Astrocyte (in vitro differentiated cells and primary cell): ENCODE measurements around the gene NCAPD3. TPM values are rescaled to one million over a fixed set of nuclear protein-coding genes. Genes with fewer than 3 reads are reported as not detected.
A peak's percentile ranks its signal among the peaks of the same experiment; 100 is the strongest.

Experiments
- DNase-seq: peaks from one replicate; pipeline ENCODE4 v3.0.0-alpha.2; 2010; ENCODE audit warnings: low read depth
- FAIRE-seq: peaks from 2 replicates; lab custom pipeline; 2011; peaks lifted over from hg19 to GRCh38; lab: Jason Lieb, UNC
- H2AFZ ChIP-seq: 2 replicates; pipeline ENCODE4 v1.6.0; 2012; ENCODE audit warnings: low read depth, low read length, inconsistent platforms
- H3K27ac ChIP-seq: 2 replicates; pipeline ENCODE4 v1.5.1; 2011; ENCODE audit warnings: low read depth, low read length, inconsistent platforms
- H3K27me3 ChIP-seq: 2 replicates; pipeline ENCODE4 v1.6.0; 2011; ENCODE audit warnings: low read length, inconsistent platforms; ENCODE audit not compliant: insufficient read depth
- H3K36me3 ChIP-seq: 2 replicates; pipeline ENCODE4 v1.5.1; 2011; ENCODE audit warnings: low read length, inconsistent platforms; ENCODE audit not compliant: insufficient read depth
- H3K4me1 ChIP-seq: 2 replicates; pipeline ENCODE4 v1.5.1; 2011; ENCODE audit warnings: low read length, inconsistent platforms; ENCODE audit not compliant: insufficient read depth
- H3K4me2 ChIP-seq: 2 replicates; pipeline ENCODE4 v1.6.0; 2012; ENCODE audit warnings: low read length, inconsistent platforms
- H3K4me3 ChIP-seq: 2 replicates; pipeline ENCODE4 v1.5.1; 2011; ENCODE audit warnings: low read depth, mild to moderate bottlenecking, low read length, inconsistent platforms; ENCODE audit not compliant: insufficient read depth
- H3K79me2 ChIP-seq: 2 replicates; pipeline ENCODE4 v1.6.0; 2012; ENCODE audit warnings: mild to moderate bottlenecking, low read length, inconsistent platforms; ENCODE audit not compliant: insufficient read depth
- H3K9ac ChIP-seq: 2 replicates; pipeline ENCODE4 v1.6.0; 2012; ENCODE audit warnings: mild to moderate bottlenecking, low read length, inconsistent platforms
- H3K9me3 ChIP-seq: 2 replicates; pipeline ENCODE4 v1.5.1; 2012; ENCODE audit warnings: low read depth, mild to moderate bottlenecking, low read length, inconsistent platforms; ENCODE audit not compliant: insufficient read depth
- H4K20me1 ChIP-seq: 2 replicates; pipeline ENCODE4 v1.6.0; 2012; ENCODE audit warnings: low read length, inconsistent platforms; ENCODE audit not compliant: insufficient read depth
- H3K27ac Mint-ChIP-seq: one replicate; pipeline ENCODE4 v1.8.0; 2021; ENCODE audit warnings: mild to moderate bottlenecking, mixed read lengths; ENCODE audit not compliant: unreplicated experiment
- H3K27me3 Mint-ChIP-seq: one replicate; pipeline ENCODE4 v1.8.0; 2021; ENCODE audit warnings: low read depth, mixed read lengths; ENCODE audit not compliant: unreplicated experiment
- H3K36me3 Mint-ChIP-seq: one replicate; pipeline ENCODE4 v1.8.0; 2021; ENCODE audit warnings: low read depth, mixed read lengths; ENCODE audit not compliant: unreplicated experiment
- H3K4me1 Mint-ChIP-seq: one replicate; pipeline ENCODE4 v1.8.0; 2021; ENCODE audit warnings: low read depth, mixed read lengths; ENCODE audit not compliant: unreplicated experiment
- H3K4me3 Mint-ChIP-seq: one replicate; pipeline ENCODE4 v1.8.0; 2021; ENCODE audit warnings: mild to moderate bottlenecking, moderate library complexity, mixed read lengths; ENCODE audit not compliant: unreplicated experiment
- H3K9me3 Mint-ChIP-seq: one replicate; pipeline ENCODE4 v1.8.0; 2021; ENCODE audit warnings: mild to moderate bottlenecking, mixed read lengths; ENCODE audit not compliant: unreplicated experiment
- EZH2 ChIP-seq: IDR thresholded peaks from 2 replicates; pipeline ENCODE4 v1.6.1; 2012; ENCODE audit warnings: mild to moderate bottlenecking, low read length, inconsistent platforms; ENCODE audit not compliant: insufficient read depth
- total RNA-seq: library from RNA; stranded (reverse); gene quantifications from 2 replicates; pipeline ENCODE4 v1.2.1, GENCODE V29; 2021
- TF ChIP-seq, protein P1 (sequence below): IDR thresholded peaks from 2 replicates; pipeline ENCODE4 v1.5.1; 2011; ENCODE audit warnings: low read depth, mild to moderate bottlenecking, inconsistent platforms, low read length, moderate library complexity; ENCODE audit not compliant: insufficient read depth

NCAPD3 gene
- total RNA-seq, 1 donor from 2014 or later, result 18.5 TPM

GRCh38 chr11:134261626-134262488, 38.1 kb upstream of the NCAPD3 start:
- peaks cover 15% of the 10 kb centered on the region for H3K36me3 ChIP-seq
- Mint-ChIP-seq H3K9me3 (no peaks in the 10 kb centered on the region), H3K4me3 (no peak overlapping the region), H3K27ac (no peak overlapping the region), H3K27me3 (no peaks in the 10 kb centered on the region), H3K4me1 (peaks cover 6% of the 10 kb centered on the region), H3K36me3 (peaks cover 19% of the 10 kb centered on the region)
- H3K79me2 ChIP-seq, result no peaks in the 10 kb centered on the region
- no peak overlapping the region for H2AFZ ChIP-seq
- H3K9me3 ChIP-seq, result no peaks in the 10 kb centered on the region
- FAIRE-seq, result no peak
- H3K27ac ChIP-seq, result no peak overlapping the region
- H3K9ac ChIP-seq, result no peak overlapping the region
- no peak overlapping the region for H3K4me2 ChIP-seq
- H4K20me1 ChIP-seq, result peaks cover 15% of the 10 kb centered on the region
- peaks cover 2% of the 10 kb centered on the region for H3K4me1 ChIP-seq
- TF ChIP-seq EZH2, result no peak
- TF ChIP-seq, protein P1, sequence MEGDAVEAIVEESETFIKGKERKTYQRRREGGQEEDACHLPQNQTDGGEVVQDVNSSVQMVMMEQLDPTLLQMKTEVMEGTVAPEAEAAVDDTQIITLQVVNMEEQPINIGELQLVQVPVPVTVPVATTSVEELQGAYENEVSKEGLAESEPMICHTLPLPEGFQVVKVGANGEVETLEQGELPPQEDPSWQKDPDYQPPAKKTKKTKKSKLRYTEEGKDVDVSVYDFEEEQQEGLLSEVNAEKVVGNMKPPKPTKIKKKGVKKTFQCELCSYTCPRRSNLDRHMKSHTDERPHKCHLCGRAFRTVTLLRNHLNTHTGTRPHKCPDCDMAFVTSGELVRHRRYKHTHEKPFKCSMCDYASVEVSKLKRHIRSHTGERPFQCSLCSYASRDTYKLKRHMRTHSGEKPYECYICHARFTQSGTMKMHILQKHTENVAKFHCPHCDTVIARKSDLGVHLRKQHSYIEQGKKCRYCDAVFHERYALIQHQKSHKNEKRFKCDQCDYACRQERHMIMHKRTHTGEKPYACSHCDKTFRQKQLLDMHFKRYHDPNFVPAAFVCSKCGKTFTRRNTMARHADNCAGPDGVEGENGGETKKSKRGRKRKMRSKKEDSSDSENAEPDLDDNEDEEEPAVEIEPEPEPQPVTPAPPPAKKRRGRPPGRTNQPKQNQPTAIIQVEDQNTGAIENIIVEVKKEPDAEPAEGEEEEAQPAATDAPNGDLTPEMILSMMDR, result peak; percentile 38
- no peak for DNase-seq
- no peaks in the 10 kb centered on the region for H3K27me3 ChIP-seq
- no peak overlapping the region for H3K4me3 ChIP-seq

- TF ChIP-seq EZH2, result no peak
- TF ChIP-seq, protein P1, result no peak
- no peak overlapping the region for H3K4me2 ChIP-seq
- H3K9me3 ChIP-seq, result no peaks in the 10 kb centered on the region
- H3K9ac ChIP-seq, result no peak overlapping the region
- peaks cover 20% of the 10 kb centered on the region for H4K20me1 ChIP-seq
- Mint-ChIP-seq H3K27ac (no peak overlapping the region), H3K4me1 (no peaks in the 10 kb centered on the region), H3K9me3 (no peaks in the 10 kb centered on the region), H3K4me3 (no peak overlapping the region), H3K27me3 (no peaks in the 10 kb centered on the region), H3K36me3 (peaks cover 19% of the 10 kb centered on the region)
- FAIRE-seq (no peak), DNase-seq (no peak)
- H3K4me3 ChIP-seq, result no peak overlapping the region
- H3K79me2 ChIP-seq, result peaks cover 6% of the 10 kb centered on the region
- H3K4me1 ChIP-seq, result no peaks in the 10 kb centered on the region
- no peaks in the 10 kb centered on the region for H3K27me3 ChIP-seq
- H3K36me3 ChIP-seq, result peaks cover 17% of the 10 kb centered on the region
- H2AFZ ChIP-seq, result no peak overlapping the region
- H3K27ac ChIP-seq, result no peak overlapping the region
Observed at GRCh38 chr11:134260983-134261382, 37.2 kb upstream of the NCAPD3 start.

- no peak for DNase-seq
- peaks cover 22% of the 10 kb centered on the region for H4K20me1 ChIP-seq
- no peak overlapping the region for H2AFZ ChIP-seq
- H3K9ac ChIP-seq, result no peak overlapping the region
- H3K27ac ChIP-seq, result no peak overlapping the region
- no peak overlapping the region for H3K4me2 ChIP-seq
- no peak for FAIRE-seq
- no peaks in the 10 kb centered on the region for H3K4me1 Mint-ChIP-seq
- H3K4me3 ChIP-seq, result no peak overlapping the region
- TF ChIP-seq, protein P1, result no peak
- H3K36me3 ChIP-seq, result peaks cover 17% of the 10 kb centered on the region
- H3K27me3 Mint-ChIP-seq, result no peaks in the 10 kb centered on the region
- no peaks in the 10 kb centered on the region for H3K27me3 ChIP-seq
- H3K36me3 Mint-ChIP-seq, result peaks cover 19% of the 10 kb centered on the region
- H3K4me1 ChIP-seq, result no peaks in the 10 kb centered on the region
- H3K9me3 ChIP-seq, result no peaks in the 10 kb centered on the region
- H3K4me3 Mint-ChIP-seq, result no peak overlapping the region
- H3K79me2 ChIP-seq, result peaks cover 7% of the 10 kb centered on the region
- H3K9me3 Mint-ChIP-seq, result no peaks in the 10 kb centered on the region
- H3K27ac Mint-ChIP-seq, result no peak overlapping the region
Observed at GRCh38 chr11:134260503-134260902, 36.7 kb upstream of the NCAPD3 start.
